GM20431 (cell line): ENCODE results near the gene CRIM1.

Source experiments
- in situ Hi-C: fragments of 300-500 bp; cut with MseI, MboI; formaldehyde crosslinking; loops from one replicate; pipeline ENCODE4 v1.15.0; 2020; ENCODE audit warnings: low sequenced_read_pairs; ENCODE audit not compliant: unreplicated experiment

Gene CRIM1

DNA sequence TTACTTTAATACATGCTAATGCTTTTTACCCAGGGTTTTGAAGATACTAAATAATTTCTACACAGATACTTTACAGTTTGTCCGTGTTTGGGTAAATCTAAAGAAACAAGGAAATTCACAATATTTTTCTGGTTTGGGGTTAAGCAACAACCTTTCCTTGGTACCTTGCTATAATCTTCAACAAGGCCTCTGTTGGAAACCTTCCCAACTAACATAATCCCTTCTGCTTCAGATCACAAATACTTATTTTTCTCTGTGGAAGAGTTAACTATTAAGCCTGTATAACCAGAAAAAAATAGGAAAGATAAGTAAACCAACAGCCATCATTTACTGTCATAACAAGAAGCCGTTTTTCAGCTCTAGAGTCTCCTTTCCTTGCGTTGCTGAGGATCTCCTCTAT lies 227.4 kb downstream of the CRIM1 start:
- in situ Hi-C loops, result no loop called here

- in situ Hi-C loops, result no loop called here
These were observed 228.7 kb downstream of the CRIM1 start for GRCh38 chr2:36584148-36584794.

- in situ Hi-C loops, result no loop called here
These were observed 231.1 kb downstream of the CRIM1 start for GRCh38 chr2:36586672-36587071.

GRCh38 chr2:36587101-36587500 lies 231.5 kb downstream of the CRIM1 start:
- in situ Hi-C loops, result no loop called here

GRCh38 chr2:36587556-36587955 lies 232.0 kb downstream of the CRIM1 start:
- in situ Hi-C loops, result no loop called here

GRCh38 chr2:36589230-36589630 lies 233.7 kb downstream of the CRIM1 start:
- in situ Hi-C loops, result no loop called here

GRCh38 chr2:36594849-36595248 lies 239.3 kb downstream of the CRIM1 start:
- in situ Hi-C loops, result no loop called here

DNA sequence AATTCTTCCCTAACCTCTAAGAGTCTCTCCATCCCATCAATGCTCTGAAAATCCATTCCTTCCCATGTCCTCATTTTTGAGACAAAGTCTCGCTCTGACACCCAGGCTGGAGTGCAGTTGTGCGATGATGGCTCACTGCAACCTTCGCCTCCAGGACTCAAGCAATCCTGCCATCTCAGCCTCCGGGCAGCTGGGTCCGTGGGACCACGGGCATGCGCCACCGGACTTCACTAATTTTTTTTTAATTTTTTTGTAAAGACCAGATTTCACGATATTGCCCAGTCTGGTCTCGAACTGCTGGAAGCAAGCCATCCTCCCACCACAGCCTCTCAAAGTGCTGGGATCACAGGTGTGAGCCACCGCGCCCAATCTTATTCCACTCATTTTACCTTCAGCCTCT lies 240.8 kb downstream of the CRIM1 start:
- in situ Hi-C loops, result no loop called here

DNA sequence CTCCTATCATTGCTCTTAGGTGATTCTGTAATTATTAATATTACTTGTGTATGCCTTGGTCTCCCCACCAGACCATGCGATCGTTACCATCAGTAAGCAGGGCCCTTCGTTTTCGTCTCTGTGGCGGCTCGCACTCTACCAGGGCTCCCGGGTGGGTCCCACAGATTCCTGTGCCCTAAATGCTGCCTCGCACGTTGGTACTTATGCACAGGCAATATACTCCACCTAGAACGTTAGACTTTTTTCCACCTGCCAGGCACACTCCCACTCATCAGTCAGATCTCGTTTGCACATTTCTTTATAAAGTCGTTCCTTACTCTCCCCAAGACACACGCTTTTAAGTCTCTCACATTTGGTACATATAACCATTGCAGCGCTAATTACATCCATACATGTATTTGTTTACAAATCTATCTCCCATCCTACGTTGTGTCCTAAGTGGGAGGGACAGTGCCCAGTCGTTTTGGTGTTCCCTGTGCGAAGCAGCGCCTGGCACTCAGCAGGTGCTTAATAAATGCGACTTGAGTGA lies 241.5 kb downstream of the CRIM1 start:
- in situ Hi-C loops, result no loop called here

GRCh38 chr2:36597532-36598377 lies 242.2 kb downstream of the CRIM1 start, which contains the start of gene FEZ2:
TSS of gene FEZ2 (minus strand) at chr2:36598168. CDS start at chr2:36598142, 26 bp downstream.
- in situ Hi-C loops, result no loop called here
